ENCODE measurements around the gene CALCB.

CALCB gene

DNA sequence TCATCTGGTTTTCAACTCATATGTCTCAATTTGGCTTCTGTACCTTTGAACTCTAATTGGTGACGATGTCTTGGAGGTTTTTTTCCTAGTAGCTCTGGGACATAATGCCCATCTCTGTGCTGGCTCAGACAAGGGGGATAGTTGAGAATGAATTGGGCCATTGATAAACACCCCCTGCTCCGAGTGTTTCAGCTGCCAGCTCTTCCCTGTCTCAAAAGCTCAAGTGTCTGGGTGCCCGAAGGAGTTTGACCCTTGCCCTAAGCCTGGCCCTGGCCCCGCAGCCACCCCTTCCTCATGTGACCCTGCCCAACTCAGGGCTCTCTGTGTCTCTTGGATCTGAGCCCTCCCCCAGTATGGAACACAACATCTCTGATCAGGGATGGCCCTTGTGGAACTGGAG, 44.4 kb downstream of the CALCB start:
- no peaks in the 10 kb centered on the region for H3K9me3 ChIP-seq (ENCODE audit: control insufficient read depth, low read length)
- H3K4me1 ChIP-seq (ENCODE audit: control insufficient read depth, insufficient read depth, low read length), result no peaks in the 10 kb centered on the region
- no peaks in the 10 kb centered on the region for H3K36me3 ChIP-seq (ENCODE audit: control insufficient read depth, insufficient read depth, low read length)
- H3K27ac ChIP-seq (ENCODE audit: insufficient read depth, low read depth, low read length, poor library complexity, severe bottlenecking), result no peak overlapping the region
- 89% methylated on average over 4 of the region's 4 CpGs for WGBS, 2 experiments
- H3K27me3 ChIP-seq (ENCODE audit: control insufficient read depth, insufficient read depth, low read length, poor library complexity, severe bottlenecking), result peaks cover 36% of the 10 kb centered on the region
- H3K4me3 ChIP-seq (ENCODE audit: insufficient read depth, low read depth, low read length), result no peak overlapping the region

DNA sequence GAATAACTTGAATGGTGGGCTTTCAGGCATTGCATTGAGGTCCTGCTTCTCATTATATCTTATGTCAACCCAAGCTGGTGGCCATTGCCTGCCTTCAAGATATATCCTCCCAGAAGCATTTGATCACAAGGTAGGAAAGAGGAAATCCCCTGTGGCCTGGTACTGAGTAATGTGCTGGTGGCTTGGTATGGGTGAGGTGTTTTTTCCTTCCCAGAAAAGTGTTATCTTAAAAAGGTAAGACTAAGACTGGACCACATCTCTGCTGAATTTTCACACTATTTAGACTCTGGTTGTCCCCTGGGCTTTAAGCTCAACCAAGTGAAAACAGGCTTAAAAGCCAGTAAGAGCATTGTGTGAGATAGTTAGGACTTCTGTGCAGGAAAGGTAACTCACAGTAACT, 45.0 kb downstream of the CALCB start:
- H3K27me3 ChIP-seq (ENCODE audit: control insufficient read depth, insufficient read depth, low read length, poor library complexity, severe bottlenecking), result peaks cover 29% of the 10 kb centered on the region
- no peaks in the 10 kb centered on the region for H3K36me3 ChIP-seq (ENCODE audit: control insufficient read depth, insufficient read depth, low read length)
- H3K4me1 ChIP-seq (ENCODE audit: control insufficient read depth, insufficient read depth, low read length), result no peaks in the 10 kb centered on the region
- no peaks in the 10 kb centered on the region for H3K9me3 ChIP-seq (ENCODE audit: control insufficient read depth, low read length)
- no peak overlapping the region for H3K27ac ChIP-seq (ENCODE audit: insufficient read depth, low read depth, low read length, poor library complexity, severe bottlenecking)
- H3K4me3 ChIP-seq (ENCODE audit: insufficient read depth, low read depth, low read length), result no peak overlapping the region

DNA sequence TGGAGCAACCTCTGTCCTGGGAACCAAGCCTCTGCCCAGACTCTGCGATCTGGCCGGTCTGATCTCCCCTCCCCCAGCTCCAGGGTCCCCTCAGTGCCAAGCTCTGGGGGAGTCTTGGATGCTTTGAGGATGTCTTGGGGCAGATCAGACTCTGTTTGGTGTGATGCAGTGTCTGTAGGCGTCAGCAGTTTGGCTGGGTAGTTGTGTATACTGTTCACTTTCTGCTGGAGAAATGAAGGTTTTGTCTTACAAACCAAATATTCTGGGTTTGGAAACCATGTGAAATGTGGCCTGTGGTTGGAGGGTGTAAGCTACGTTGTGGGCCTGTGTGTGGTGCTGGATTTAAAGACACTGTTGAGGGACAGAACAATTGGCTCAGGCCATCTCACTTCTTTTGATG, 46.0 kb downstream of the CALCB start:
- Histone ChIP-seq H3K27me3 (ENCODE audit: control insufficient read depth, insufficient read depth, low read length, poor library complexity, severe bottlenecking) (peaks cover 20% of the 10 kb centered on the region), H3K4me1 (ENCODE audit: control insufficient read depth, insufficient read depth, low read length) (peaks cover 4% of the 10 kb centered on the region), H3K36me3 (ENCODE audit: control insufficient read depth, insufficient read depth, low read length) (no peaks in the 10 kb centered on the region), H3K4me3 (ENCODE audit: insufficient read depth, low read depth, low read length) (no peak overlapping the region), H3K9me3 (ENCODE audit: control insufficient read depth, low read length) (no peaks in the 10 kb centered on the region), H3K27ac (ENCODE audit: insufficient read depth, low read depth, low read length, poor library complexity, severe bottlenecking) (no peak overlapping the region)
- 89 to 95% methylated on average over 4 of the region's 4 CpGs for WGBS, 2 experiments

DNA sequence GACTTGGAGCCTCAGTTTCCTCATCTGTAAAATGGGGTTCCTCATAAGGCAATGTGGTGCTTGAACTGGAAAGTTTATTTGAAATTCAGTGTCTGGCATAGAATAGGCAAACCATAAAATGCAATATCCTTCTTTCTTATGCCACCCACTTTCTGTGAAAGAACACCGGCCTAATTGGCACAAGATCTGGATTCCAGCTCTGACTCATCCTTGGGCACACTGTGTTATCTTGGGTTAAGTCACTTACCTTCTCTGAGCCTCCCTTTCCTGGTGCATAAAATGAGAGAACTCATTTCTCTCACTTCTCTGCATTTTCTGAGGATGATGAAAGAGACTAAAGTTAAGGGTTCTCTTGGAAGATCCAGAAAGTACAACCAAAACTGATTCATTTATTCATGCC, 46.4 kb downstream of the CALCB start:
- no peak overlapping the region for H3K27ac ChIP-seq (ENCODE audit: insufficient read depth, low read depth, low read length, poor library complexity, severe bottlenecking)
- WGBS, 2 experiments, result 92 to 100% methylated on average over 1 of the region's 1 CpG
- peaks cover 4% of the 10 kb centered on the region for H3K4me1 ChIP-seq (ENCODE audit: control insufficient read depth, insufficient read depth, low read length)
- H3K27me3 ChIP-seq (ENCODE audit: control insufficient read depth, insufficient read depth, low read length, poor library complexity, severe bottlenecking), result peaks cover 16% of the 10 kb centered on the region
- H3K36me3 ChIP-seq (ENCODE audit: control insufficient read depth, insufficient read depth, low read length), result no peaks in the 10 kb centered on the region
- H3K9me3 ChIP-seq (ENCODE audit: control insufficient read depth, low read length), result no peaks in the 10 kb centered on the region
- no peak overlapping the region for H3K4me3 ChIP-seq (ENCODE audit: insufficient read depth, low read depth, low read length)

DNA sequence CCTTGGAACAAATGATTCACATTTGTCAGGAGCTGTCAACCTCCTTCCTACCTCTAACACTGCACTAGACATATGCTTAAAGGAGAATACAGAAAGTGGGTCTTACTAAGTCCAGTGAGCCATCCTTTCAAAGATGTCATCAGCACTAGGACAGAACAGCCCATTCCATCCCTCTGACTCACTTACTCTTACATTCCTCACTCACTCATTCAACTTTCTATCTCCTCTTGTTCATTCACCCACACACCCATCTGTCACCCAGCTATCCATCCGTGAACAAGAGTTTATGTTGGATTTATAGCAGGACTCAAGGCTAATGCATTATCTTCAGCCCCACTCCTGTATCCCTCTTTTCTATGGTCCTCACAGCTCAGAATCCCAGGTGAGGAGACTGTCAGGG, 50.5 kb downstream of the CALCB start:
- 90 to 100% methylated on average over 1 of the region's 1 CpG for WGBS, 2 experiments
- Histone ChIP-seq H3K4me3 (ENCODE audit: insufficient read depth, low read depth, low read length) (no peak overlapping the region), H3K27ac (ENCODE audit: insufficient read depth, low read depth, low read length, poor library complexity, severe bottlenecking) (no peak overlapping the region), H3K9me3 (ENCODE audit: control insufficient read depth, low read length) (no peaks in the 10 kb centered on the region), H3K36me3 (ENCODE audit: control insufficient read depth, insufficient read depth, low read length) (no peaks in the 10 kb centered on the region), H3K27me3 (ENCODE audit: control insufficient read depth, insufficient read depth, low read length, poor library complexity, severe bottlenecking) (no peaks in the 10 kb centered on the region), H3K4me1 (ENCODE audit: control insufficient read depth, insufficient read depth, low read length) (peaks cover 4% of the 10 kb centered on the region)

DNA sequence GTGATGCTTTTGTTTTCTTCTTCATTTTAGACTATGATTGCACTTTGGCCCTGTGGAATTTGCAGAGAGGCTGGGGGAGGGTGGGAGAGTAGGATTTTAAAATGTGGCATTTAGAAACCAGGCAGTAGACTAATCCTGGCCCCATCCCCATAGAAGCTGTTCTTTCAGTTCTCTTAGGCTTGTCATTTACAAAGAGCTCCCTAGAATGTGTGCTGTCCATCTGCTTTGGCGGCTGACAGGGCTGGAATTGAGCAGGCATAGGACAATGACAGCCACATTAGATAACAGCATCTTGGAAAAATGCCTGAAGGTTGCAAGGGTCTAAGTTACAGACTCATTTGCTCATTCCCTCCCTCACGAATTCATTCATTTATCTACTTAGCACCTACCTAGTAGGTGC, 51.1 kb downstream of the CALCB start:
- 86 to 92% methylated on average over 2 of the region's 2 CpGs for WGBS, 2 experiments
- H3K4me1 ChIP-seq (ENCODE audit: control insufficient read depth, insufficient read depth, low read length), result peaks cover 4% of the 10 kb centered on the region
- no peak overlapping the region for H3K4me3 ChIP-seq (ENCODE audit: insufficient read depth, low read depth, low read length)
- no peaks in the 10 kb centered on the region for H3K36me3 ChIP-seq (ENCODE audit: control insufficient read depth, insufficient read depth, low read length)
- H3K9me3 ChIP-seq (ENCODE audit: control insufficient read depth, low read length), result no peaks in the 10 kb centered on the region
- H3K27me3 ChIP-seq (ENCODE audit: control insufficient read depth, insufficient read depth, low read length, poor library complexity, severe bottlenecking), result no peaks in the 10 kb centered on the region
- H3K27ac ChIP-seq (ENCODE audit: insufficient read depth, low read depth, low read length, poor library complexity, severe bottlenecking), result no peak overlapping the region

DNA sequence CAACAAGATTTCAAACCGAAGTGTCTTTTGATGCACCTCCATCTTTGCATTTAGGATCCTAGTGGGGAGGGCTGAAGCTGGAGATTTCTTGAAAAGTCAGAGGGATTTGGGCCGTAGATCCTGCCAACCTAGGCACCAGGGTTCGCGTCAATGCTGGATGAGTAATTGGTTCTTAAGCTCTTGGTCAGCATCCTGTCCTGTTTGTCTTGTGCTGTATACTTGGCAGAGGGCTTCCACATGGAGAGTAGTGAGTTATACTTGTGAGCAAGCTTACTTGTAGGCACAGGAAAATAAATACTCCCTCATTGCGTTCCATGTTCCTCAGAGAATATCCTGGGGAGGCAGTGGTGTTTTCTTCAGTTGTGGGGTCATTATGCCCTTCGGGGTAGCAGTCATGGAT, 53.9 kb downstream of the CALCB start:
- H3K4me1 ChIP-seq (ENCODE audit: control insufficient read depth, insufficient read depth, low read length), result peaks cover 4% of the 10 kb centered on the region
- H3K36me3 ChIP-seq (ENCODE audit: control insufficient read depth, insufficient read depth, low read length), result no peaks in the 10 kb centered on the region
- 93 to 94% methylated on average over 6 of the region's 6 CpGs for WGBS, 2 experiments

More for the DNA sequence above, 53.9 kb downstream of the CALCB start:
- Histone ChIP-seq H3K27ac (ENCODE audit: insufficient read depth, low read depth, low read length, poor library complexity, severe bottlenecking) (no peak overlapping the region), H3K4me3 (ENCODE audit: insufficient read depth, low read depth, low read length) (no peak overlapping the region), H3K9me3 (ENCODE audit: control insufficient read depth, low read length) (no peaks in the 10 kb centered on the region), H3K27me3 (ENCODE audit: control insufficient read depth, insufficient read depth, low read length, poor library complexity, severe bottlenecking) (no peaks in the 10 kb centered on the region)

All from ectodermal cell (in vitro differentiated cells).